Sciatic nerve (tissue), 2 donors: Measurements from ENCODE around the gene FILIP1L. TPM values are rescaled to one million over a fixed set of nuclear protein-coding genes. Genes with fewer than 3 reads are reported as not detected.

Experiments
- ATAC-seq: fragments of 200-7000 bp; cut with Tn5 transposase; one replicate; pipeline ENCODE4 v1.9.1; 2020; ENCODE audit warnings: mild to moderate bottlenecking, moderate library complexity
- DNase-seq: peaks from one replicate; pipeline ENCODE4 v3.0.0-alpha.2; 2020; ENCODE audit warnings: low spot score
- intact Hi-C: fragments of 100-400 bp; cut with DNase I; formaldehyde crosslinking; loops from one replicate; pipeline ENCODE4 v1.14.2; 2022
- total RNA-seq: library from RNA; stranded (reverse); fragmentation: NEBNext Ultra II Directional; extraction: Animal tissue kit (Norgen Biotek cat#: 25700); gene quantifications from one replicate; pipeline ENCODE4 v1.2.1, GENCODE V29; 2021
- donor health status: DM: no; HTN: no; CAD: no.
- donor health status: DM: no; HTN: no; CAD: no.

The FILIP1L gene
- total RNA-seq, 1 donor from 2014 or later = 36.2 TPM

DNA sequence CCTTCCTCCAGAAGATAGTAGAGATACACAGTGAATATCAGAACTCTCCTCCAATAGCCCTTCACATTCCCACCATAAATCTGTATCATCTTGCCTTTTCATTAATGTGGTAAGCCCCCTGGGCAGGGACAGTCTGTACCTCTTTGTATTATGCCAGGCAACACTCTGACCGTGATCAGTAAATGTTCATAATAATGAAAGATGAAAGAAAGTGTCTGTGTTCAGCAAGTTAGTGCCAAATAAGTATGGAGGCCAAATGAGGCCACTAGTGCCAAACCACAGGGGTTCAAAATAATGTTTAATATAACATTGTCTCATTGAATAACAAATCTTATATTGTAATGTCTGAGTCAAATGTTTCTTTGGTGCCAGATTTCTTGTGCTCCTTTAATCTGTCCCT is 192.3 kb downstream of the FILIP1L start:
- DNase-seq (no peak), ATAC-seq (no peak)
- intact Hi-C loops = no loop called here

- intact Hi-C loops = no loop called here
- ATAC-seq (no peak), DNase-seq (no peak)
Measured at GRCh38 chr3:99921377-99921695, 193.0 kb downstream of the FILIP1L start.

DNA sequence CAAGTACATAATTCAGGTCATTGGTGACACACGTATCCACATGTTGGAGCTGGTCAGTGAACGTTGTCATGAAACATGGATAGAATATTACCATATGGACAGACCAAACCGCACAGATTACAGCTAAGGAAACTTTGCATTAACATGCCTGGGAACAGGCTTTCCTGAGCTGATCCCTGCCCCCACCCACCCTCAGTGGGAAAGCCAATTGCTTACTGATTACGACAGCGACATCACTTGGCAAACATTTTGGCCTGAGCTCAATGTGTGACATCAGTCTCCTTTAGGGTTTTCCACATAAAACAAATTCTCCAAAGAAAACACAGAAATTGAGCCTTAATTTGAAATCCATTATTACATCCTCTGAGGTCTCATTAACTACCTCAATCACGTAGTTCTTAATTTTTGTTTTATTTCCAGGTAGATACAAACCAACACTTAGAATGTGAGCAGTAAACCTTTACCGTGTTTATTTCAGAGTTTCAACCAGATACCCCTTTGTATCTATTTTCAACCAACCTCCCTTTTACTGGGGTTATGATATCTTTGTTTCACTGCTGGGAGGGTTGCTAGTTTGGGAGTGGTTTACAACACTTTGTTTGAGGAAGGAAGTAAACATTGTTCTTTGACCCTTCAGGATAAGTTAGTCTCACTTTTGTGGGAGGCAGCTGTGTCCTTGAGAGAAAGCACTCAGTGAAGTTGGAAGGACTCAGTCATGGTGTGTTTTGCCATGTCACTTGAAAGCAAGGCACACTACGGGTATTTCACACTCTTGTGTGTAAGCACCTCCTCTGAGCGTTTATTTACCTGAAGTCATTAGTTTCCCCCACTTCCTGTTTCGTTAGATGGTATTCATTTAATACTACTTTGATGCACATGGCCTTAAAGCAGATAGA is 193.6 kb downstream of the FILIP1L start:
- ATAC-seq (peak; percentile 86), DNase-seq (peak; percentile 83)
- intact Hi-C loops = no loop called here

DNA sequence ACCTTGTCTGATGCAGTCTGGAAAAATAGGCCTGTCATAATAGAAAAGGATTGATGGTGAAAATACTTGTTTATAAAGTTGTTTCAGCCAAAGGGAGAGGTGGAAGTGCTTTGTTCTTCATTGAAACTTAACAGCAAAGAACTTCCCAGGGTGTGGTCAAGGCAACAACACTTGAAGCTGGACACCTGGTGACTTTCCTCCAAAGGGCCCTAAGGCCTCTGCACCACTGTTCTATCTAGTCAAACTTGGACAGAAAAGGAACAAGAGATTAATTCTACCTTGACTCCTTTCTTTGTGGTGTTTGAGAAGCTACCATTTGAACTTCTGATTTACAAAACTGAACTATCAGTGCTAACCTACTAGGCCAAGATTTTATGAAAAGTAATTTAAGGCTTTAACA is 194.6 kb downstream of the FILIP1L start:
- DNase-seq (no peak), ATAC-seq (no peak)
- intact Hi-C loops = no loop called here

DNA sequence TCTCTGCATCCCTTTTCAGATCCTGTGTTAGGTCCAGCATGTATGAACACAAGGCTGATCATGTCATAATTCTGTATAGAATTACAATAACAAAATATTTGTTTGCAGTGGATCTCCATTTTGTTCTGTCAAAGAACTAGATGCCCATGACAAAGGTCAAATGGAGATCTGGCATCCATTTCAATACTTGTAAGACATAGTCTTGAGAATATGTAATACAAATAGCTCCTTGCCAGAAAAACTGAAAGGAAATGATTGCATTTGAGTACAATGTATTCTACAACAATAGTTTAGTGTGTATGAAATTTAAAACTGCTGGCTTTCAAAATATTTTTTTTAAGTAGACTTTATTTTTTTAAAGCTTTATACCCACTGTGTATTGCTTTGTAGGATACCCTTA is 195.6 kb downstream of the FILIP1L start:
- DNase-seq = no peak
- intact Hi-C loops = no loop called here
- ATAC-seq = no peak

DNA sequence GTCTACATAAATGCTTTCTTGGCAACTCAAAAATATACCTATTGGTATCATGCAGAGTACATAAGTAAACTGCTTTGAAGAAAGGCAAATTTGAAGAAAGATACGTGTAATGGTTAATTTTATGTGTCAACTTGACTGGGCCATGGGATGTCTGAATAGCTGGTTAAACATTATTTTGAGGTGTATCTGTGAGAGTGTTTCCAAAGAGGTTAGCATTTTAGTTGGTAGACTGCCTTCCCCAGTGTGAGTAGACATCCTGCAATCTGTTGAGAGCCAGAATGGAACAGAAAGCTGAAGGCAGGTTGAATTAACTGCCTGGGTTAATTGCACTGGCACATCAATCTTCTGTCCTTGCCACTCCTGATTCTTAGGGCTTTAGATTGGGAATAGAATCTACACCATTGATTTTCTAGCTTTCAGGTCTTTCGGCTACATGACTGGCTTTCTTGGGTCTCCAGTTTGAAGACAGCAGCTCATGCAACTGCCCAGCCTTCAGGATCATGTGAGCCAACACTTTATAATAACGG is 198.3 kb downstream of the FILIP1L start:
- intact Hi-C loops = no loop called here
- no peak for ATAC-seq
- no peak for DNase-seq

DNA sequence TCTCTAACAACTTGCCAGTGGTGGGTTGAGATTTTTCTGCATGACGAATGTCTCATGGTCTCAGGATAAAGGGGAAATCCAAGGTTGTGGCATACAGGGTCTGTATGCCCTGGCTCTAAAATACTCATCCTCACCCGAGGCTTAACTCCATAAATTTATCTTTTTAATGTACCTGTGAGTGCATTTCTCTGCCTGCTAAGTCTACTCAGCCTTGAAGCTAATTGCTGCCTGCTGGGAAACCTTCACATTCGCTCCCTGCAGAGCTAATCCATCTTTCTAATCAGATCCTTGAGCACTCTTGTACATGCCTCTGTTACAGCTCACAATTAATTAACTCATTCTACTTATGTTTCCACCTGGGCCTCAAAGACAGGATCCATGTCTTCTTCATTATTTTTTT is 202.9 kb downstream of the FILIP1L start:
- no peak for DNase-seq
- intact Hi-C loops = no loop called here
- ATAC-seq = no peak

GRCh38 chr3:99910752-99911290 is 203.5 kb downstream of the FILIP1L start:
- intact Hi-C loops = no loop called here
- DNase-seq = no peak

DNA sequence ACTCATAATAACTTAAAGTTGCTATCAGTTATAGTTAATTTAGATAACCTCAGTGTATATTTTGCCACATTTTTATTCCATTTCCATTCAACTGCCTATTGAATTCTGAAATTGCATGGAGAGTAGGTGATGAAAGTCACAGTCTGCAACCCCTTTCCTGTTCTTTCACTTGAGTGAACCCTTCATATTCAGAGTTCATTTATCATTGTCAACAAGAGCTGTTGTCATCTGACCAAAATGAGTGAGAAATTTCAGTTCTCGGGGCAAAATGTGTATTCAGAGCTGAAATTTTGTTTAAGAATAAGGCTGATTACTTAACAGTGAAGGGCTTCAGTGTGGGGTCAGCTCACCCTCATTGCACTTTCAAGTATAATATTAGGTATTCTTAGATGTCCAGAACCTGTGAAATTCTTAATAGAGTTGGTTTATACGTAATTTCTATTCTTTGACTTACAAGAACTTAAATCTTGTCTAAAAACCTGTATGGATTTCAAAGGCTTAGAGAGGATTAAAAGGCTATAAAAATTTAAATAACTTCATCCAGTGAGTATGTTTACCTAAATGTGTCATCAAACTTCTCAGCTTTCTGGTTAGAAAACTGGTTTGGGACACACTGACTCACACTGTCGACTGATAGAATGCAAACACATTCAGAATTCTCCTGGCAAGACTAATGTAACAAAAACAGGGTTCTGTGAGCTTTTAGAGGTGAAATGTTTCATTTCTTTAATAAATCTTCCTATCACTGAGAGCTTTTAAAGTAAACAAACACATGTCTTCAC is 204.4 kb downstream of the FILIP1L start:
- intact Hi-C loops = no loop called here
- DNase-seq = no peak
- no peak for ATAC-seq

More at GRCh38 chr3:99910752-99911290, 203.5 kb downstream of the FILIP1L start:
- ATAC-seq = no peak

- ATAC-seq = no peak
- intact Hi-C loops = no loop called here
Measured at GRCh38 chr3:99907959-99908544, 206.2 kb downstream of the FILIP1L start.

GRCh38 chr3:99903869-99904268 is 210.4 kb downstream of the FILIP1L start:
- ATAC-seq = no peak

More at GRCh38 chr3:99907959-99908544, 206.2 kb downstream of the FILIP1L start:
- DNase-seq = no peak

DNA sequence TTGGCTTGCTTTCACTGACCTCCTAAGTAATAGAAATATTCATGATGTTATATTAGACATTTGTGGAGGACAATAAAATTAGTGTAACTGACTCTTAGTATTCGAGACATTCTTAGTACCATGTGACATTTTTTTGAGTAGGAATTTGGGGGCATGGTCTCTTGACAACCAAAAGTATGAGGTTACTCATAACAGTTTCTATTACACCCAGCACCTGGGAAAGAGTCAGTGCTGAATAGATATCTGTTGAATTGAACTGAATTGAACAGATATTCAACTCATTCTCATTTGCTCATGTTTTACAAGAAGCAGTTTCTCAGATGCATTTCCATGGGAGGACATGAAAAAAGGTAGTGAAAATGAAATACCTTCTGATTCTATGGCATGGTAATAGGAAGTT is 212.2 kb downstream of the FILIP1L start:
- intact Hi-C loops = no loop called here
- ATAC-seq = no peak

More at GRCh38 chr3:99903869-99904268, 210.4 kb downstream of the FILIP1L start:
- no peak for DNase-seq
- intact Hi-C loops = no loop called here

DNA sequence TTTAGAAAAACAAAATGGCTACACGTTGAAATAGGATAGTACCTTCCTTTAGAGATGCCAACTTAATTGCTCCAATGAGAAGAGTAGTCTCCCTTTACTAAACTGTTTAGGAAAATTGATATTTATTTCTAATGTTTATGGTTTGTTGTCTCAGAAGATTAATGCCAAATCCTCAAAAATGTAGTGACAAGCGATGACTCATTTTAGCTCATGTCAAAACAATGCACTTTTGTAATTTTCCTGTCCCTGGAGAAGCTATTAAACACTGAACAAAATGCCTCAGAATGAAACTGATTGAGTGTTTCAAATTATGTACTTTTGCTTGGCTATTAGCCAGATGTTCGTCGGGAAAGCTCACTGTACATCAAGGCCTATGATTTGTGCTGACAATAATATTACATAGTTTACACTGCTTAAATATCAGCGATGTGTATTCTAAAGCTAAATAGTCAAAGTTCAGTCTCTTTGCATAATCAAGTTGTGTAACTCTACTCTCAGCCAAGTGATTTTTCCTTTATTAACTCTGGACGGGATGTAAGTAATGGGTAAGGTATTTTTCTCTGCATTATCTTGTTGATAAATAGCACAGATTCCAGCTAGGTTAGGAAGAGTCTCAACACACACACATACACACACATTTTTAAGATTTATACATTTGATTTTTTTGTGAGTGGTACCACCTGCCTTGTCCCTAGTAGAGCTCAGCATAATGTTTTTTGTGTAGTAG is 212.9 kb downstream of the FILIP1L start:
- ATAC-seq (peak; percentile 67), DNase-seq (no peak)
- intact Hi-C loops = no loop called here

More for the DNA sequence above, 212.2 kb downstream of the FILIP1L start:
- no peak for DNase-seq

- DNase-seq (no peak), ATAC-seq (no peak)
- intact Hi-C loops = no loop called here
Measured at GRCh38 chr3:99900248-99900647, 214.1 kb downstream of the FILIP1L start.

DNA sequence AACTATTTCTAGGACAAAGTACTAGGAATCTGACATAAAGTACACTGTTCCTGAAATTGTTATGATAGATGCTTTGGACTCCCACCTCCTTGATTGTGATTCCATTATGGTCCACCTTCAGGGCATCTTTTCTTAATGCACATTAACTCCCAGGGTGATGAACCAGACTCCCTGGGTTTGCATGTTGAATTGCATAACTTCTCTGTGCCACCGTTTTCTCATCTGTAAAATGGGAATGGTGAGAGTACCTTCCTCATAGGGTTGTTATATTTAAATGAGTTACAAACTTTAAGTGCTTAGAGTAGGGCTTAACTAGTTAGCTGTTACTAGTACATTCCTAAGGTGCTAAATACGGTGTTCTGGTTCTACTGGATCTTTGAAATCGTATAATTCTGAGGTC is 214.7 kb downstream of the FILIP1L start:
- intact Hi-C loops = no loop called here
- ATAC-seq (no peak), DNase-seq (no peak)

DNA sequence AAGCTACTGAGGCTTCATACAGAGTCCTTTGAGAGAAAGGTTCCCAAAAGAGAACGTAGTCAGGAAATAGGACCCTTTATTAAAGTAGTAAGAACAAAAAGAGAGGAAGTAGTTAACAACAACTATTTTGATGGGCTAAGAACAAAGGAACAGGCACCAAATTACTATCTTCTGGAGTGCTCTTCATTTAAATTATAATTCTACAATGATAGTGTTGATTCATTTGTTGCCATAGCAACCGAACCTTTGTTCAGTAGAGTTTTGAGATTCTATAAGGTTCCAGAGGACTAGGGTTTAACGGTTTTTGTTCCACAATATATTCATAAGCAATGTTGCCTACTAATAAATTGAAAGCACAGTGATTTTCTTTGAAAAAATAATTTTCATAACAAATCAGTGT is 217.8 kb downstream of the FILIP1L start:
- DNase-seq = no peak
- no peak for ATAC-seq
- intact Hi-C loops = no loop called here

DNA sequence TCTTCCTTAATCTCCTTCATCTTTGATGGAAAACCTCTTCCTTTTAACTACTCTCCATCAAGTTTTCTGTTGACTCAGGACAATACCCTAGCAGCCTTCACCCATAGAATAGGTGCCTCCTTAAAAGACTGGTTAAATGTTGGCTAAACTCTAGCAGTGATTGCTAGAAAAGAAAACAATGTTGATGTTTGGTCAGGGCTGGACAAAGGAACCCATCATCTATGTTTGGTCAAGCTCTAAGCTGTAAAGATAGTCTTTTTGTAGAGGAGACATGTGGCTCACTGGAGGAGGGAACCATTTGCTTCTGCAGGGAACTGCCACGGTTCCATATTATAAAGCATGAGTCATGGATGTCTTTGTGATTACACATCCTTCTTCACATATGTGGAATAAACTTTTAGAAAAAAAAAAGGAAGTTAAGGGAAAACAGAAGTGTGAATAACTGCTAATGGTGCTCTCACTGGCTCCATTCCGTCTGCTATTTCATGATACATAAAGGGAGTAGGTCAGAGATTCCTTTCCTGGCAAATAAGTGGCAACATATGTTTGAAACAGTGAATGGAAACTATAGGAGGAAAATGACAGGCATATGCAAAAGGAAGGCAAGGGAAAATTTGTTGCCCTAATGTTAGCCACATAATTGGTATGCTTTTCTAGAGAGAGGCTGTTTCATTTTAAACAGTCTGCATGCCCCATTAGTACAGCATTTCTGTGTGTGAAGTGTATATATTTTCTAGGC is 218.4 kb downstream of the FILIP1L start:
- DNase-seq = no peak
- peak; percentile 59 for ATAC-seq
- intact Hi-C loops = no loop called here

GRCh38 chr3:99895131-99895696 is 219.1 kb downstream of the FILIP1L start:
- intact Hi-C loops = no loop called here
- ATAC-seq = no peak
- DNase-seq = no peak
